CD4-positive, alpha-beta T cell treated with Interleukin-10 for 1 hour (primary cell): ENCODE measurements around the gene RBMS1.
A peak's percentile ranks its signal among the peaks of the same experiment; 100 is the strongest.

Experiments used
- DNase-seq: peaks from one replicate; pipeline ENCODE4 v3.0.0-alpha.2; 2020

The RBMS1 gene

DNA sequence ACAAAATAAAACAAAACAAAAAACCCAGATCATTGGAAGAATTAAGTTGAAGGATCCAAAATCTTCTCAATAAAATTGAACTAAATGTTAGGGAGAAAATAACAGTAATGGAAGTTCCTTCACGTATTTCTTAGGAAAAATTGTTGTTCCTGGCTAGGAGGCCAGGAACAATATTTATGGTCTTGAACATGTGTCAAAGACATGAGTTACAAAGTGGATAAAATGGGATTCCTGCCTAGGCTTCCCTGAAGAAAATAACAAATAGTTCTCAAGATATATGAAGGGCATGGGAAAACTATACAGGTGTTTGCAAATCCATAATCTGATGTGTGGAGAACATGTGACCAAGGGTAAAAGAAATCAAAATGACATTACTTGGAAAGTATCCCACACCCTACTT, 225.9 kb downstream of the RBMS1 start:
- DNase-seq: no peak

DNA sequence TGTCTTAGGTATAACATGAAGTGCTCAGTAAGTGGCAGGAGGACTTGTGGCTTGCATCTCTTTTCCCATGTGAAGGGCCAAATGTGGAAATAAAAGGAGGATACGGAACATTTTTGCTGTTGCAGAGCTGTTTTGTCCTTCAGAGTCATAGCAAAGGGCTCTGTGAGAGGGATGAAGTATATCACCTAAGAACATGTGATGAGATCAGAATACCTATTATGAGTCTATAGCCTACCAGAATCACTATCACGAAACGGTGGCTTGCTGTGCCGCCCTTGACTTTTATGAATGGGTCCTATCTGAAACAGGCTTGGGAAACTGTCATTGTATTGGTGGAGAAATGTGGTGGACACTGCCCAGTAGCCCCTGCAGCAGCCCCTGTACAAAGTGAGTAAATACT, 226.6 kb downstream of the RBMS1 start:
- DNase-seq: no peak

GRCh38 chr2:160266037-160266551, 227.5 kb downstream of the RBMS1 start:
- peak; percentile 11 for DNase-seq

GRCh38 chr2:160264308-160264707, 229.3 kb downstream of the RBMS1 start:
- DNase-seq: no peak

DNA sequence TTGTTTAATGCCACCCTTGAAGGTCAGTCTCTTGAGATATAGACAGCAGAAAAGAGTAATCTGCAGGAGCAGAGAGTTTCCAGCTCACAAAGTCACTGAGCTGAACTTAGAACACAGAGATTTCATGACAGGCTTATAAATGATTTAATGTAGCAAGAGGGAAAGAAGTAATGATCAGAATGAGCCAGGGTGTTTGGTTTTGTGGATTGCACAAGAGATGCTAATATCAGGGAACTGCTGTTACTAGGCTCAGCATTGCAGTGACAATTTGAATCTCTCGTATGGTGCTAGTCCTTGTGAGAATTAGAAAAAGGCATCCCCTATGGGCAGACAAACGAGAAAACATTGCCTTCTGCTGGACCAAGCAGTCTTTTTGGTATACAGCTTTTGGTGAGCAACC, 231.9 kb downstream of the RBMS1 start:
- no peak for DNase-seq

DNA sequence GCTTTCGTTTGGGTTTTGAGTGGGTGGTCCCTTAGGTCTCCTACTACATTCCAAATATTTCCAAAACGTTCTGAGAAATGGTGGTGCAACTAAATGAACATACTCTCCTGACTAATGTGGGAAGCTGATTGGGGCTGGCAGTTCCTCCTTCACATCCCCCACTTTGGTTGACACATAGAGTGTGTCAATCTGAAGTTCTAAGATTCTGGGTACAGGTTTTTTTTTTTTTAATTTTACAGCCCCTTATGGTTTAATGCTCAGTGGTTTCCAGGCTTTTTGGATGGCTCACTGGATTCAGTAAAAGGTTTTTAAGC, 235.2 kb downstream of the RBMS1 start:
- DNase-seq: no peak

GRCh38 chr2:160257743-160258491, 235.7 kb downstream of the RBMS1 start:
- no peak for DNase-seq

GRCh38 chr2:160257041-160257742, 236.4 kb downstream of the RBMS1 start:
- no peak for DNase-seq

GRCh38 chr2:160256507-160256906, 237.1 kb downstream of the RBMS1 start:
- no peak for DNase-seq

DNA sequence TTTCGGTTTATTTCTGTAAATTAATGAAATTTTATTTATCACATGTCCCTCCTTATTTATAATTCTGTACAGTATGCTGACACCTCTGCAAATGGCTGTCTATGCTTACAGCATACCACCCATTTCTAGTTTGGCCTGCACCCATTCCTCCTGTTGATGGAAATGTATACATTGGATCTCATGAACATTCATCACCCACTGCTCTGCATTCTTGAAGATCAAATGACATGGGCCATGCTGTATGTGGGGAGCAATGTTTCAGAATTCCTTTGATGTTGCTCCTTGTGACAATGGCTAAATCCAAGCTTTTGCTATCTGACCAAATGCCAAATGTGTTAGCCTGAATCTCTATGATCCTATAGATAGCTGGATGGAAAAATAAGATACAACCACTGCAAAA, 238.2 kb downstream of the RBMS1 start:
- DNase-seq: no peak

GRCh38 chr2:160254189-160254762, 239.3 kb downstream of the RBMS1 start:
- no peak for DNase-seq

GRCh38 chr2:160253440-160254188, 240.0 kb downstream of the RBMS1 start:
- DNase-seq: no peak

- no peak for DNase-seq
Measured at GRCh38 chr2:160252900-160253299, 240.7 kb downstream of the RBMS1 start.

GRCh38 chr2:160252278-160252887, 241.2 kb downstream of the RBMS1 start:
- peak; percentile 34 for DNase-seq

- no peak for DNase-seq
Measured at GRCh38 chr2:160251569-160251968, 242.0 kb downstream of the RBMS1 start.

GRCh38 chr2:160249876-160250275, 243.7 kb downstream of the RBMS1 start:
- DNase-seq: no peak

GRCh38 chr2:160247296-160248035, 246.1 kb downstream of the RBMS1 start:
- no peak for DNase-seq

DNA sequence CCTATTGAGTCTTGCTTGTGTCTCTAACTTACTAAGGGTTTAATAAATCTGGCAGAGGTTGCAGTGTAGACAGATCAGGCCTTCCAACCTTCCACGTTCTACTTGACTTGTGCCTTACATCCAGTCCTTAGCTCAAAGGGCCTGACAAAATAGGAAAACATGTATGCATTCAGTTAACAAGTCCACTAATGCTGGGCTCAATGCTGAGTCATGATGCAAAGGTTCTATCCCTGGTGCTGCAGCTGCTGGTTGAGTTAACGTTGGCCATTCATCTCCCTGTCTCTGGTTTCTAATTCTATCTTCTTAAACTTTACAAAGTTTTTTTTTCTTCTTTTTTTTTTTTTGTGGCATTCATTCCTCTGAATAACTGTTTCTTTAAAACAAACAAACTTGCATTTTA, 247.3 kb downstream of the RBMS1 start:
- DNase-seq: no peak

GRCh38 chr2:160245614-160246155, 247.9 kb downstream of the RBMS1 start:
- DNase-seq: no peak

DNA sequence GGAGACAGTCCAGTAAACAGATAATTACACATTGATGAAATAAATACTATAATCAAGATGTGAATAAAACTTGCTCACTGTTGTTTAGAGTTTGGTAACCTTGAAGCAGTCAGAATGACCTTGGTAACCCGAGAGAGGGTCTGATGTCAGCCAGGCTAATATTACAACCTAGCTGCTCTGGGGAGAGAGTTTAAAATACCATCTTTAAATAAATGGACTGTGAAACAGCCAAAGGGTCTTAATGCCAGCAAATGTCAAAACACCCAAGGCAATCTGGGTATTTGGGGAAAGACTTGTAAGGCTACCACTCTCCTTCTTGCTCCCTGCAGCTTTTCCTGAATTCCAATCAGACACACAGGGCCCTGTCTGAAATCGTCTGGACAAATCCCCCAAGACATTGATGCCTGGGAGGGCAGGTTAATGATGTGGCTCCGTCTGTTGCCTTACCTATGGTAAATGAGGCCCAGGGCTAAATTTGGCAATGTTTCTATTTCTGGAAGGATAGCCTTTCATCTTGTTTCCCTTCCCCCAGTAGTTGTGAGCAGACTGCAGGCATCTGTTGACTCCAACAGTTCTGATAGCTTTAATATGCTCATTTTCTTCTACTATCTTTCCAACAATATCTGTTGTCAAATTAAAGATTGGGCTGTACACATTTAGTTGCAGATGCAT, 250.6 kb downstream of the RBMS1 start:
- DNase-seq: no peak
